ENCODE measurements around the gene HBA2. TPM values are rescaled to one million over a fixed set of nuclear protein-coding genes. Genes with fewer than 3 reads are reported as not detected.

HBA2 gene
- total RNA-seq, 6 donors from 2014 or later: 40.1 to 1,032 (median 301) TPM

GRCh38 chr16:188674-189073, 16.0 kb downstream of the HBA2 start:
- ATAC-seq (ENCODE audit: low FRiP score in 2 of 2): peak in 1 of 2 donors; percentile 34
- Histone ChIP-seq H3K36me3 (peaks cover 40 to 66% (median 64%) of the 10 kb centered on the region in 4 donors), H3K27ac (no peak overlapping the region), H3K9me3 (no peaks in the 10 kb centered on the region), H3K4me1 (no peaks in the 10 kb centered on the region), H3K27me3 (no peaks in the 10 kb centered on the region), H3K4me3 (no peak overlapping the region)
- WGBS, 2 donors: 81 to 96% methylated on average over 4 to 8 of the region's 8 CpGs
- TF ChIP-seq POLR2A (IDR thresholded peaks at IDR 0.05) (no peak), EP300 (IDR thresholded peaks at IDR 0.05) (no peak), CTCF (IDR thresholded peaks at IDR 0.05) (no peak), POLR2AphosphoS5 (IDR thresholded peaks at IDR 0.05) (no peak)
- DNase-seq: no peak

- no peaks in the 10 kb centered on the region for H3K27me3 ChIP-seq
- no peaks in the 10 kb centered on the region for H3K4me1 ChIP-seq
- TF ChIP-seq EP300 (IDR thresholded peaks at IDR 0.05): no peak
- no peak for TF ChIP-seq POLR2AphosphoS5 (IDR thresholded peaks at IDR 0.05)
- no peak for TF ChIP-seq CTCF (IDR thresholded peaks at IDR 0.05)
- no peak for TF ChIP-seq POLR2A (IDR thresholded peaks at IDR 0.05)
- H3K9me3 ChIP-seq: no peaks in the 10 kb centered on the region
- DNase-seq: peak in 1 of 2 donors; percentile 81
- H3K36me3 ChIP-seq: peaks cover 41 to 76% (median 74%) of the 10 kb centered on the region in 4 donors
- H3K4me3 ChIP-seq: no peak overlapping the region
- peak; percentile 12 to 44 for ATAC-seq (ENCODE audit: low FRiP score in 2 of 2)
- WGBS, 2 donors: 95 to 96% methylated on average over 24 to 34 of the region's 34 CpGs
- no peak overlapping the region for H3K27ac ChIP-seq
Measured at GRCh38 chr16:189604-190186, 17.0 kb downstream of the HBA2 start.

- WGBS, 2 donors: 92% methylated on average over 4 of the region's 4 CpGs
- H3K4me1 ChIP-seq: no peaks in the 10 kb centered on the region
- no peaks in the 10 kb centered on the region for H3K9me3 ChIP-seq
- H3K36me3 ChIP-seq: peaks cover 47 to 98% (median 95%) of the 10 kb centered on the region in 4 donors
- H3K27me3 ChIP-seq: no peaks in the 10 kb centered on the region
- no peak overlapping the region for H3K27ac ChIP-seq
- no peak for DNase-seq
- ATAC-seq (ENCODE audit: low FRiP score in 2 of 2): no peak
- TF ChIP-seq POLR2AphosphoS5 (IDR thresholded peaks at IDR 0.05) (no peak), POLR2A (IDR thresholded peaks at IDR 0.05) (no peak), CTCF (IDR thresholded peaks at IDR 0.05) (no peak), EP300 (IDR thresholded peaks at IDR 0.05) (no peak)
- H3K4me3 ChIP-seq: no peak overlapping the region
Measured at GRCh38 chr16:191831-192230, 19.2 kb downstream of the HBA2 start.

- H3K27me3 ChIP-seq: no peaks in the 10 kb centered on the region
- no peak overlapping the region for H3K27ac ChIP-seq
- no peaks in the 10 kb centered on the region for H3K4me1 ChIP-seq
- ATAC-seq (ENCODE audit: low FRiP score in 2 of 2) (no peak), DNase-seq (no peak)
- 93 to 94% methylated on average over 11 of the region's 11 CpGs for WGBS, 2 donors
- H3K4me3 ChIP-seq: no peak overlapping the region
- H3K9me3 ChIP-seq: no peaks in the 10 kb centered on the region
- TF ChIP-seq EP300 (IDR thresholded peaks at IDR 0.05) (no peak), POLR2AphosphoS5 (IDR thresholded peaks at IDR 0.05) (no peak), POLR2A (IDR thresholded peaks at IDR 0.05) (no peak), CTCF (IDR thresholded peaks at IDR 0.05) (no peak)
- H3K36me3 ChIP-seq: peaks cover 47 to 100% (median 97%) of the 10 kb centered on the region in 4 donors
Measured at GRCh38 chr16:192686-193085, 20.0 kb downstream of the HBA2 start.

GRCh38 chr16:193441-193840, 20.8 kb downstream of the HBA2 start:
- TF ChIP-seq POLR2A (IDR thresholded peaks at IDR 0.05) (no peak), EP300 (IDR thresholded peaks at IDR 0.05) (no peak), POLR2AphosphoS5 (IDR thresholded peaks at IDR 0.05) (no peak), CTCF (IDR thresholded peaks at IDR 0.05) (no peak)
- no peak overlapping the region for H3K27ac ChIP-seq
- DNase-seq (no peak), ATAC-seq (ENCODE audit: low FRiP score in 2 of 2) (no peak)
- no peaks in the 10 kb centered on the region for H3K4me1 ChIP-seq
- H3K27me3 ChIP-seq: no peaks in the 10 kb centered on the region
- no peak overlapping the region for H3K4me3 ChIP-seq
- H3K9me3 ChIP-seq: no peaks in the 10 kb centered on the region
- peaks cover 43 to 100% (median 99%) of the 10 kb centered on the region in 4 donors for H3K36me3 ChIP-seq
- WGBS, 2 donors: 90 to 93% methylated on average over 15 of the region's 15 CpGs

Measured in upper lobe of left lung (tissue), 6 donors.